NCI-H2196 treated with DMSO at 0.1 percent for 48 hours (cell line): ENCODE results near the gene NME1.
A peak's percentile ranks its signal among the peaks of the same experiment; 100 is the strongest.
"Not testable (repeated sequence)": the region's sequence is repeated elsewhere in the genome, so short reads cannot be mapped to it uniquely, and the experiment has no call there.

Experiments used
- DNase-seq: peaks from one replicate; lab custom pipeline; 2025; ENCODE audit not compliant: unreplicated experiment; lab: John Stamatoyannopoulos, UW

The NME1 gene

GRCh38 chr17:51153210-51154072 is at the start of gene NME1:
TSS of gene NME1 (plus strand) at chr17:51153559. CDS start at chr17:51155655, 2,096 bp downstream.
- DNase-seq = peak; percentile 98

GRCh38 chr17:51107778-51108177 is 45.6 kb upstream of the NME1 start:
- no peak for DNase-seq

GRCh38 chr17:51112303-51113222 is 40.8 kb upstream of the NME1 start:
- DNase-seq = not testable (repeated sequence)

- DNase-seq = no peak
Measured at GRCh38 chr17:51115179-51115578, 38.2 kb upstream of the NME1 start.

- DNase-seq = peak; percentile 91
Measured at GRCh38 chr17:51118330-51119195, 34.8 kb upstream of the NME1 start.

GRCh38 chr17:51119415-51120356 is 33.7 kb upstream of the NME1 start:
- no peak for DNase-seq

GRCh38 chr17:51120357-51120738 is 33.0 kb upstream of the NME1 start:
- DNase-seq = no peak

- DNase-seq = peak; percentile 95
Measured at GRCh38 chr17:51120739-51121619, 32.4 kb upstream of the NME1 start, which contains the start of gene SPAG9. TSS of gene SPAG9 (minus strand) at chr17:51120868. CDS start at chr17:51120656, 212 bp downstream.

GRCh38 chr17:51121620-51122472 is 31.5 kb upstream of the NME1 start:
- no peak for DNase-seq

- not testable (repeated sequence) for DNase-seq
Measured at GRCh38 chr17:51122473-51123115, 30.8 kb upstream of the NME1 start.

- DNase-seq = no peak
Measured at GRCh38 chr17:51124640-51125503, 28.5 kb upstream of the NME1 start.

- no peak for DNase-seq
Measured at GRCh38 chr17:51128076-51128475, 25.3 kb upstream of the NME1 start.

GRCh38 chr17:51132964-51133319 is 20.4 kb upstream of the NME1 start:
- no peak for DNase-seq

- DNase-seq = no peak
Measured at GRCh38 chr17:51133365-51133764, 20.0 kb upstream of the NME1 start.

GRCh38 chr17:51135956-51136355 is 17.4 kb upstream of the NME1 start:
- DNase-seq = no peak

- DNase-seq = no peak
Measured at GRCh38 chr17:51142597-51142996, 10.8 kb upstream of the NME1 start.
